ENCODE measurements around the gene SP5.
"Not testable (repeated sequence)": the region's sequence is repeated elsewhere in the genome, so short reads cannot be mapped to it uniquely, and the experiment has no call there.

SP5 gene

DNA sequence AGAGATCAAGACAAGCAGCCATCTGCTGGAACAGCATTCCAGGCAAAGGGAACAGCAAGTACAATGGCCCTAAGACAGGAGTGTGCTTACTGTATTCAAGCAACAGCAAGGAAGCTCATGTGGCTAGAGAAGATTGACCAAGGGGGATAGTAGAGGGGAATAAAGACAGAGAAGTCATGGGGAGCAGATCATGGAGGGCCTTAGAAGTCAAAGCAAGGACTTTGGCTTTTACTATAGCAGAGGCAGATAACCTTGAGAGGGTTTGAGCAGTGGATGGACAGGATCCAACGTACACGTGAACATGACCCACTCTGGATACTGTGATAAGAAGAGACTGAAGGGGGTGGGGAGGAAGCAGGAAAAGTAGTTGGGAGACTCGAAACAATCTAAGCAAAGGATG is 26.9 kb downstream of the SP5 start:
- TF ChIP-seq, protein P1, sequence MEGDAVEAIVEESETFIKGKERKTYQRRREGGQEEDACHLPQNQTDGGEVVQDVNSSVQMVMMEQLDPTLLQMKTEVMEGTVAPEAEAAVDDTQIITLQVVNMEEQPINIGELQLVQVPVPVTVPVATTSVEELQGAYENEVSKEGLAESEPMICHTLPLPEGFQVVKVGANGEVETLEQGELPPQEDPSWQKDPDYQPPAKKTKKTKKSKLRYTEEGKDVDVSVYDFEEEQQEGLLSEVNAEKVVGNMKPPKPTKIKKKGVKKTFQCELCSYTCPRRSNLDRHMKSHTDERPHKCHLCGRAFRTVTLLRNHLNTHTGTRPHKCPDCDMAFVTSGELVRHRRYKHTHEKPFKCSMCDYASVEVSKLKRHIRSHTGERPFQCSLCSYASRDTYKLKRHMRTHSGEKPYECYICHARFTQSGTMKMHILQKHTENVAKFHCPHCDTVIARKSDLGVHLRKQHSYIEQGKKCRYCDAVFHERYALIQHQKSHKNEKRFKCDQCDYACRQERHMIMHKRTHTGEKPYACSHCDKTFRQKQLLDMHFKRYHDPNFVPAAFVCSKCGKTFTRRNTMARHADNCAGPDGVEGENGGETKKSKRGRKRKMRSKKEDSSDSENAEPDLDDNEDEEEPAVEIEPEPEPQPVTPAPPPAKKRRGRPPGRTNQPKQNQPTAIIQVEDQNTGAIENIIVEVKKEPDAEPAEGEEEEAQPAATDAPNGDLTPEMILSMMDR (conservative IDR thresholded peaks at IDR 0.05): no peak
- no peak overlapping the region for H3K27ac ChIP-seq

- no peak overlapping the region for H3K27ac ChIP-seq
- TF ChIP-seq, protein P1 (conservative IDR thresholded peaks at IDR 0.05): no peak
Observed at GRCh38 chr2:170742896-170743529, 27.9 kb downstream of the SP5 start.

DNA sequence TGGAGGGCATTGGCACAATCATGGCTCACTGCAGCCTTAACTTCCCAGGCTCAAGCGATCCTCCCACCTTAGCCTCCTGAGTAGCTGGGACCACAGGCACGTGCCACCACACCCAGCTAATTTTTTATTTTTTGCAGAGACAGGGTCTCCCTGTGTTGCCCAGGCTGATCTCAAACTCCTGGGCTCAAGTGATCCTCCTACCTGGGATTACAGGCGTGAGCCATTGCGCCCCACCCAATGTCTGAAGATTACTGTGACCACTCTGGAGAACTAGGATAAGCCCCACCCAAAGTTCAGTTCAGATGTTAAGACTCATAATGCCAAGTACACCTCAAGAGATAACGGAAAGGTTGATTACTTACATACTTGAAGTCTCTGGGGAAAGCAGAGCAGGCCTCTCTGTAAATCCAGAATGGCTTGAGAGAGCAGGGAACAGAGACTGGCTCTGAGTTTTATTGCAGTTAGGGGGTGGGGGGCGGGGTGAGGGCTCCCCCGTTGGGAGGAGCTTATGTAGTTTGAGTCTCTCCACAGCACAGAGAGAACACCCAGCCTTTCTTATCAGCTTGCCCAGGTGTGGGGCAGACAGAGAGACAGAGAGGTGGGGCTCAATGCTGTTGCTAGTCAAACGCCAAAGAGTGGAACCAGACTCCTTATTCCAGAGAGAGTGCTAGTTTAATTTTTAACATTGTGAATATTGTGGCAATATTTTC is 28.5 kb downstream of the SP5 start:
- no peak overlapping the region for H3K27ac ChIP-seq
- TF ChIP-seq, protein P1 (conservative IDR thresholded peaks at IDR 0.05): no peak

- H3K27ac ChIP-seq: peak overlapping the region; percentile 35
- TF ChIP-seq, protein P1 (conservative IDR thresholded peaks at IDR 0.05): no peak
Observed at GRCh38 chr2:170744248-170745002, 29.3 kb downstream of the SP5 start.

DNA sequence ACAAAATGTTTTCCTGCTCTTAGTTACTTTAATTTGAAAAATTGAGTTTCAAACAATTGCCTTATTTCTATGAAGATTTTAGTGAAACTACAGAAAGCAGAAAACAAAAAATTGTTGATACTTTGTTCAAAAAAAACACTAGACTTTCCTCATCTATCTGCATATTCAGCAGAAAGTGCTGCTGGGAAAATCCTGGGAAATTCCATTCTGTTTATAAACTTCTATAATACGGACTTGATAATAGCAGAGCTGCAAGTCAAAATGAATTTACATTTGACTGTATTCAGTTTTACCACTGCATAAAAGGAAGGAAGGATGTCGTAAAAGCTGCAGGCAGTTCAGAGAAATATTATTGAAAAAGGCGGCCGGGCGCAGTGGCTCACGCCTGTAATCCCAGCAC is 30.2 kb downstream of the SP5 start:
- peak overlapping the region; percentile 35 for H3K27ac ChIP-seq
- TF ChIP-seq, protein P1 (conservative IDR thresholded peaks at IDR 0.05): no peak

DNA sequence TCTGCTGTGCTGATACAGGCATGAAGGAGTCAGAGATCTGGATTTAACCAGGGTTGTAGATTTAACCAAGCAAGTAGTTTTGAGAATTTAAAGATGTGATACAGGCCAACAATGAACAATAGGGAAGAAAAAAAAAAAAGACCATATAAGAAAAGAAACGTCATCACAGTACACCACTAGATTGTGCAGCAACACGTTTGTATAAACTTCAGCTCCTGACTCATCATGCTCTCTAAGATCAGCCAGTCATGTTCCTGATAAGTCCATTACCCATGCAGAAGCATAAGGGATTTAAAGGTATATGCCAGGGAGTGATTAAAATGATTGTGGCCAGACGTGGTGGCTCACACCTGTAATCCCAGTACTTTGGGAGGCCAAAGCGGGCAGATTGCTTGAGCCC is 32.8 kb downstream of the SP5 start:
- TF ChIP-seq, protein P1 (conservative IDR thresholded peaks at IDR 0.05): no peak
- H3K27ac ChIP-seq: no peak overlapping the region

DNA sequence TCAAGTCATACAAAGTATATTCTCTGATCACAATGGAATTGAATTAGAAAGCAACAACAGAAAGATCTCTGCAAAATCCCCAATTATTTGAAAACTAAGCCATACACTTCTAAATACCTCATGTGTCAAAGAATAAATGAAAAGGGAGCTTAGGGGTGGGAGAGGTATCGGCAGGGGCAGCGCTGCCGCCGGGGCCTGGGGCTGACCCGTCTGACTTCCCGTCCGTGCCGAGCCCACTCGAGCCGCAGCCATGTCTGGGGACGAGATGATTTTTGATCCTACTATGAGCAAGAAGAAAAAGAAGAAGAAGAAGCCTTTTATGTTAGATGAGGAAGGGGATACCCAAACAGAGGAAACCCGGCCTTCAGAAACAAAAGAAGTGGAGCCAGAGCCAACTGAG is 36.4 kb downstream of the SP5 start:
- not testable (repeated sequence) for H3K27ac ChIP-seq
